H1 (cell line): ENCODE measurements around the gene DRAP1.

Source experiments
- BACH1 ChIP-seq: IDR thresholded peaks from 2 replicates; pipeline ENCODE4 v1.6.1; 2012; ENCODE audit warnings: low read length, improper control_type of control experiment
- CHD2 ChIP-seq: IDR thresholded peaks from 2 replicates; pipeline ENCODE4 v1.6.1; 2012; ENCODE audit warnings: low read length, improper control_type of control experiment
- CTCF ChIP-seq, 3 experiments: IDR thresholded peaks; 1 replicate in 2 of 3; 2 replicates in 1 of 3; pipeline versions ENCODE4 v1.5.1 to v1.6.1; 2011; ENCODE audit warnings: low read length in 3 of 3, mild to moderate bottlenecking in 3 of 3, inconsistent platforms in 2 of 3, low read depth in 1 of 3, moderate library complexity in 1 of 3; ENCODE audit not compliant: insufficient read depth in 1 of 3; ENCODE audit errors: control extremely low read depth in 1 of 3
- GTF2F1 ChIP-seq: IDR thresholded peaks from 2 replicates; pipeline ENCODE4 v1.6.1; 2012; ENCODE audit warnings: low read depth, low read length, improper control_type of control experiment, borderline replicate concordance
- PHF8 ChIP-seq: fragments of 200-600 bp; sonication (generic); conservative IDR thresholded peaks from 2 replicates; pipeline ENCODE4 v1.7.1; 2012; ENCODE audit warnings: low read depth, mild to moderate bottlenecking, inconsistent platforms, low read length, moderate library complexity
- POLR2AphosphoS5 ChIP-seq: IDR thresholded peaks from 2 replicates; pipeline ENCODE4 v1.6.1; 2011; ENCODE audit warnings: low read depth, low read length

- TF ChIP-seq CTCF (IDR thresholded peaks at IDR 0.05; ENCODE audit: control extremely low read depth in 1 of 3, insufficient read depth in 1 of 3, low read depth in 1 of 3, low read length in 3 of 3) (no peak), GTF2F1 (no peak), POLR2AphosphoS5 (no peak), BACH1 (no peak), PHF8 (no peak), CHD2 (no peak)
These were observed 22.2 kb upstream of the DRAP1 start for GRCh38 chr11:65897020-65897471.
